Calu3 (cell line): ENCODE measurements around the gene TSPAN32. TPM values are rescaled to one million over a fixed set of nuclear protein-coding genes. Genes with fewer than 3 reads are reported as not detected.
"Not testable (repeated sequence)": the region's sequence is repeated elsewhere in the genome, so short reads cannot be mapped to it uniquely, and the experiment has no call there.

Experiments
- BruUV-seq: library from RNA; stranded (reverse); fragments of 400-500 nt; replicated peaks from 2 replicates; lab custom pipeline; 2021; lab: Mats Ljungman, UMichigan
- CTCF ChIA-PET: fragments of 300-600 bp; sonication (Branson Sonifier 250); formaldehyde crosslinking; loops from one replicate; lab custom pipeline; 2022; ENCODE audit warnings: antibody characterized with exemption; lab: Charles Lee
- DNase-seq: peaks from one replicate; pipeline ENCODE4 v3.0.0; 2022
- H3K27ac Mint-ChIP-seq: one replicate; pipeline ENCODE4 v1.8.0; 2022; ENCODE audit warnings: mixed read lengths; ENCODE audit not compliant: unreplicated experiment
- H3K27me3 Mint-ChIP-seq: one replicate; pipeline ENCODE4 v1.8.0; 2022; ENCODE audit warnings: mixed read lengths; ENCODE audit not compliant: unreplicated experiment
- H3K36me3 Mint-ChIP-seq: one replicate; pipeline ENCODE4 v1.8.0; 2022; ENCODE audit warnings: mild to moderate bottlenecking, moderate library complexity, mixed read lengths; ENCODE audit not compliant: insufficient read depth, unreplicated experiment
- H3K4me1 Mint-ChIP-seq: one replicate; pipeline ENCODE4 v1.8.0; 2022; ENCODE audit warnings: mild to moderate bottlenecking, low read depth, mixed read lengths; ENCODE audit not compliant: unreplicated experiment
- H3K4me3 Mint-ChIP-seq: one replicate; pipeline ENCODE4 v1.8.0; 2022; ENCODE audit warnings: mild to moderate bottlenecking, low read depth, moderate library complexity, mixed read lengths; ENCODE audit not compliant: unreplicated experiment
- H3K9me3 Mint-ChIP-seq: one replicate; pipeline ENCODE4 v1.8.0; 2022; ENCODE audit warnings: low read depth, mixed read lengths; ENCODE audit not compliant: unreplicated experiment
- CTCF ChIP-seq: fragments of 200-600 bp; IDR thresholded peaks from one replicate; pipeline ENCODE4 v1.8.0; 2022; ENCODE audit warnings: antibody characterized with exemption; ENCODE audit not compliant: unreplicated experiment
- intact Hi-C: fragments of 100-400 bp; cut with micrococcal nuclease; formaldehyde crosslinking; loops from one replicate; pipeline ENCODE4 v1.10.0; 2022; ENCODE audit not compliant: unreplicated experiment
- total RNA-seq: library from RNA; stranded (reverse); gene quantifications from 2 replicates; pipeline ENCODE4 v1.2.3, GENCODE V29; 2022

TSPAN32 gene
- total RNA-seq, 1 experiment from 2014 or later = not detected

- TF ChIP-seq CTCF = no peak
- peaks cover 9% of the 10 kb centered on the region for H3K9me3 Mint-ChIP-seq
- DNase-seq = no peak
- BruUV-seq = no TSS peak
- CTCF ChIA-PET = no interaction called here
- H3K4me1 Mint-ChIP-seq = no peaks in the 10 kb centered on the region
- no peaks in the 10 kb centered on the region for H3K36me3 Mint-ChIP-seq
- no peak overlapping the region for H3K27ac Mint-ChIP-seq
- H3K27me3 Mint-ChIP-seq = peaks cover 40% of the 10 kb centered on the region
- H3K4me3 Mint-ChIP-seq = no peak overlapping the region
- intact Hi-C loops = no loop called here
Measured at GRCh38 chr11:2328656-2329354, 27.0 kb downstream of the TSPAN32 start.

- BruUV-seq = no TSS peak
- CTCF ChIA-PET = no interaction called here
Measured at GRCh38 chr11:2329551-2329950, 27.7 kb downstream of the TSPAN32 start.

GRCh38 chr11:2330696-2331095 lies 28.9 kb downstream of the TSPAN32 start:
- CTCF ChIA-PET = no interaction called here
- TF ChIP-seq CTCF = no peak
- no peaks in the 10 kb centered on the region for H3K4me1 Mint-ChIP-seq
- no peak overlapping the region for H3K4me3 Mint-ChIP-seq
- BruUV-seq = no TSS peak
- no peaks in the 10 kb centered on the region for H3K36me3 Mint-ChIP-seq
- H3K27me3 Mint-ChIP-seq = peaks cover 40% of the 10 kb centered on the region
- peaks cover 9% of the 10 kb centered on the region for H3K9me3 Mint-ChIP-seq
- intact Hi-C loops = no loop called here
- no peak for DNase-seq
- H3K27ac Mint-ChIP-seq = no peak overlapping the region

More at GRCh38 chr11:2329551-2329950, 27.7 kb downstream of the TSPAN32 start:
- H3K27me3 Mint-ChIP-seq = peaks cover 35% of the 10 kb centered on the region
- H3K4me1 Mint-ChIP-seq = no peaks in the 10 kb centered on the region
- TF ChIP-seq CTCF = no peak
- no peak overlapping the region for H3K27ac Mint-ChIP-seq
- intact Hi-C loops = no loop called here
- no peak overlapping the region for H3K4me3 Mint-ChIP-seq
- no peaks in the 10 kb centered on the region for H3K36me3 Mint-ChIP-seq
- no peak for DNase-seq
- peaks cover 9% of the 10 kb centered on the region for H3K9me3 Mint-ChIP-seq

GRCh38 chr11:2331404-2331803 lies 29.6 kb downstream of the TSPAN32 start:
- peaks cover 47% of the 10 kb centered on the region for H3K27me3 Mint-ChIP-seq
- peaks cover 9% of the 10 kb centered on the region for H3K9me3 Mint-ChIP-seq
- no TSS peak for BruUV-seq
- H3K4me1 Mint-ChIP-seq = no peaks in the 10 kb centered on the region
- no peaks in the 10 kb centered on the region for H3K36me3 Mint-ChIP-seq
- H3K27ac Mint-ChIP-seq = no peak overlapping the region
- intact Hi-C loops = no loop called here
- TF ChIP-seq CTCF = no peak
- CTCF ChIA-PET = no interaction called here
- no peak for DNase-seq
- H3K4me3 Mint-ChIP-seq = no peak overlapping the region

- H3K4me3 Mint-ChIP-seq, H3K27ac Mint-ChIP-seq, BruUV-seq, H3K9me3 Mint-ChIP-seq, CTCF ChIA-PET, intact Hi-C loops, H3K4me1 Mint-ChIP-seq, DNase-seq, H3K36me3 Mint-ChIP-seq: not testable (repeated sequence)
- H3K27me3 Mint-ChIP-seq = peaks cover 58% of the 10 kb centered on the region
Measured at GRCh38 chr11:2332569-2332968, 30.8 kb downstream of the TSPAN32 start.

GRCh38 chr11:2333486-2334205 lies 31.8 kb downstream of the TSPAN32 start:
- BruUV-seq, H3K9me3 Mint-ChIP-seq, H3K4me3 Mint-ChIP-seq, H3K27ac Mint-ChIP-seq, H3K4me1 Mint-ChIP-seq, H3K36me3 Mint-ChIP-seq, DNase-seq, CTCF ChIA-PET, intact Hi-C loops: not testable (repeated sequence)
- H3K27me3 Mint-ChIP-seq = peaks cover 58% of the 10 kb centered on the region
